Left renal cortex interstitium (tissue), 4 donors: ENCODE data around the gene EDIL3. TPM values are rescaled to one million over a fixed set of nuclear protein-coding genes. Genes with fewer than 3 reads are reported as not detected.

Source experiments
- DNase-seq, 4 donors: peaks; one replicate each; pipeline ENCODE4 v3.0.0-alpha.2; 2013; ENCODE audit warnings: low read depth in 4 of 4, low spot score in 2 of 4, missing footprints in 1 of 4
- polyA plus RNA-seq, 4 donors: library from polyadenylated mRNA; unstranded; fragments of 120-200 nt; gene quantifications; one replicate each; pipeline ENCODE4 v1.2.1, GENCODE V29; 2013; ENCODE audit not compliant: insufficient read length in 4 of 4

Gene EDIL3
- polyA plus RNA-seq, result 10 to 100 TPM; 44.1 to 61.7 (median 49.6) TPM

- DNase-seq, result peak in 1 of 4 donors; percentile 21
Measured at GRCh38 chr5:84384604-84385575, at the start of gene EDIL3. TSS of gene EDIL3 (minus strand) at chr5:84384880. CDS start at chr5:84384374, 506 bp downstream.

- no peak for DNase-seq
Measured at GRCh38 chr5:84433461-84433860, 48.8 kb upstream of the EDIL3 start.

GRCh38 chr5:84430863-84431663, 46.4 kb upstream of the EDIL3 start:
- DNase-seq, result no peak

- DNase-seq, result no peak
Measured at GRCh38 chr5:84430079-84430478, 45.4 kb upstream of the EDIL3 start.

- no peak for DNase-seq
Measured at GRCh38 chr5:84425365-84425881, 40.7 kb upstream of the EDIL3 start.

- no peak for DNase-seq
Measured at GRCh38 chr5:84419742-84420141, 35.1 kb upstream of the EDIL3 start.

GRCh38 chr5:84411832-84412605, 27.3 kb upstream of the EDIL3 start:
- DNase-seq, result no peak

- DNase-seq, result no peak
Measured at GRCh38 chr5:84406111-84406510, 21.4 kb upstream of the EDIL3 start.

- no peak for DNase-seq
Measured at GRCh38 chr5:84403773-84404172, 19.1 kb upstream of the EDIL3 start.

- no peak for DNase-seq
Measured at GRCh38 chr5:84397385-84397784, 12.7 kb upstream of the EDIL3 start.

GRCh38 chr5:84393969-84394368, 9.3 kb upstream of the EDIL3 start:
- no peak for DNase-seq

GRCh38 chr5:84392836-84393235, 8.2 kb upstream of the EDIL3 start:
- DNase-seq, result no peak

GRCh38 chr5:84385705-84386104, 1.0 kb upstream of the EDIL3 start:
- no peak for DNase-seq

GRCh38 chr5:84383816-84384603, 670 bp downstream of the EDIL3 start:
- peak in 1 of 4 donors; percentile 38 for DNase-seq

GRCh38 chr5:84383296-84383815, 1.3 kb downstream of the EDIL3 start:
- no peak for DNase-seq

- DNase-seq, result peak in 1 of 4 donors; percentile 49
Measured at GRCh38 chr5:84382363-84383295, 2.1 kb downstream of the EDIL3 start.

- peak in 1 of 4 donors; percentile 5 for DNase-seq
Measured at GRCh38 chr5:84381502-84382362, 2.9 kb downstream of the EDIL3 start.
